Epithelial cell of esophagus (primary cell): ENCODE data around the gene RPS6KA2.

Experiments used
- DNase-seq: peaks from one replicate; pipeline ENCODE4 v3.0.0; 2010; ENCODE audit warnings: low read depth
- H3K4me3 ChIP-seq: 2 replicates; pipeline ENCODE4 v1.5.1; 2011; ENCODE audit warnings: mild to moderate bottlenecking, low read length, control low read depth
- TF ChIP-seq, protein P1 (sequence below): IDR thresholded peaks from 2 replicates; pipeline ENCODE4 v1.5.1; 2011; ENCODE audit warnings: low read depth, mild to moderate bottlenecking, low read length, control low read depth, inconsistent platforms; ENCODE audit not compliant: insufficient read depth; ENCODE audit errors: missing control alignments

The RPS6KA2 gene

DNA sequence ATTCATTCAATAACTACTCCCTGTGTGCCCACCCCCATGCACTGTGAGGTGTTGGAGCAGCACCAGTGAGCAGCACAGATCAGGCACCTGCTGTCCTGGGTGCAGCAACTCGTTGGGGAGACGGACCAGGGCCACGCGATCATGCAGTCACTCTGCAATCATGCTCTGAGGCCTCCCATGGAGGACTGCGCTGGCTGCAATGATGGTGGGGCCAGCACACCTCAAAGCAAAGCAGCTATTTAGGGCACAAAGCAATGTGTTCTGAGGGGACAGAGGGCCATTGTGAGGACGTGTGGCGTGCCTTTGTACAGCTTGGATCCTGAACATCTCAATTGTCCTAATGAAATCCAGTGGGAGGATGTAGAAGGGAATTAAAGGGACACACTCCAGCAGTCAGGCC, 203.3 kb downstream of the RPS6KA2 start:
- TF ChIP-seq, protein P1, sequence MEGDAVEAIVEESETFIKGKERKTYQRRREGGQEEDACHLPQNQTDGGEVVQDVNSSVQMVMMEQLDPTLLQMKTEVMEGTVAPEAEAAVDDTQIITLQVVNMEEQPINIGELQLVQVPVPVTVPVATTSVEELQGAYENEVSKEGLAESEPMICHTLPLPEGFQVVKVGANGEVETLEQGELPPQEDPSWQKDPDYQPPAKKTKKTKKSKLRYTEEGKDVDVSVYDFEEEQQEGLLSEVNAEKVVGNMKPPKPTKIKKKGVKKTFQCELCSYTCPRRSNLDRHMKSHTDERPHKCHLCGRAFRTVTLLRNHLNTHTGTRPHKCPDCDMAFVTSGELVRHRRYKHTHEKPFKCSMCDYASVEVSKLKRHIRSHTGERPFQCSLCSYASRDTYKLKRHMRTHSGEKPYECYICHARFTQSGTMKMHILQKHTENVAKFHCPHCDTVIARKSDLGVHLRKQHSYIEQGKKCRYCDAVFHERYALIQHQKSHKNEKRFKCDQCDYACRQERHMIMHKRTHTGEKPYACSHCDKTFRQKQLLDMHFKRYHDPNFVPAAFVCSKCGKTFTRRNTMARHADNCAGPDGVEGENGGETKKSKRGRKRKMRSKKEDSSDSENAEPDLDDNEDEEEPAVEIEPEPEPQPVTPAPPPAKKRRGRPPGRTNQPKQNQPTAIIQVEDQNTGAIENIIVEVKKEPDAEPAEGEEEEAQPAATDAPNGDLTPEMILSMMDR, result no peak
- H3K4me3 ChIP-seq, result no peak overlapping the region
- no peak for DNase-seq

DNA sequence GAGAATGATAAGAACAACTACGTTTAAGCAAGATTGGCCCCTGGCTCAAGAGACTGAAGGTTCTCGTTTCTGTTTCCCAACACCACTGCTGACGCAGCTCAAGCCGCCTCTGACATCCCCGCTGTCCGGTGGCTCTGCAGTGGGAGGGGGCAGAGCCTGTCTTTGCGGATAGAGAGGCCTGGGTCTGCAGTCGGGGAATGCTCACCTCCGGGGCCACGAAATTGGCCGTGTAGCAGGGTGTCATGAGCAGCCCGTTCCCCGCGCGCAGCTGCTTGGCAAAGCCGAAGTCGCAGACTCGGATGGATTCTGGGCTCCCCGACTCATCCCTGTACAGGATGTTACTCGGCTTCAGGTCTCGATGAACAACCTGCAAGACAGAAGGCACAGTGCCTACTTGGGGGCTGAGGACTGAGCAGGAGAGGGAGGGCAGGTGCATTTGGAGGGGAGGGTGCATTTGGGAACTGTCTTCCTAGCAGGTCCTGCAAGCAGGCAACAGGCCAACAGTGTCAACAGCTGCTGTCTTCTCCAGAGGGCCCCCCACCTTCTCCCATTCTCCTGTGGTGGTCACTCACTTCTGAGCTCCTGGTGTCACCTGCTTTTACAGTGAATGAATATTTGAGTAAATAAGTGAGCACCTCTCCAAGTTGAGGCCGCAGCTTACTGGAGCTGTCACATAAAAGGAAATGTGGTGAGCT, 203.9 kb downstream of the RPS6KA2 start:
- TF ChIP-seq, protein P1, result no peak
- no peak overlapping the region for H3K4me3 ChIP-seq
- DNase-seq, result no peak

DNA sequence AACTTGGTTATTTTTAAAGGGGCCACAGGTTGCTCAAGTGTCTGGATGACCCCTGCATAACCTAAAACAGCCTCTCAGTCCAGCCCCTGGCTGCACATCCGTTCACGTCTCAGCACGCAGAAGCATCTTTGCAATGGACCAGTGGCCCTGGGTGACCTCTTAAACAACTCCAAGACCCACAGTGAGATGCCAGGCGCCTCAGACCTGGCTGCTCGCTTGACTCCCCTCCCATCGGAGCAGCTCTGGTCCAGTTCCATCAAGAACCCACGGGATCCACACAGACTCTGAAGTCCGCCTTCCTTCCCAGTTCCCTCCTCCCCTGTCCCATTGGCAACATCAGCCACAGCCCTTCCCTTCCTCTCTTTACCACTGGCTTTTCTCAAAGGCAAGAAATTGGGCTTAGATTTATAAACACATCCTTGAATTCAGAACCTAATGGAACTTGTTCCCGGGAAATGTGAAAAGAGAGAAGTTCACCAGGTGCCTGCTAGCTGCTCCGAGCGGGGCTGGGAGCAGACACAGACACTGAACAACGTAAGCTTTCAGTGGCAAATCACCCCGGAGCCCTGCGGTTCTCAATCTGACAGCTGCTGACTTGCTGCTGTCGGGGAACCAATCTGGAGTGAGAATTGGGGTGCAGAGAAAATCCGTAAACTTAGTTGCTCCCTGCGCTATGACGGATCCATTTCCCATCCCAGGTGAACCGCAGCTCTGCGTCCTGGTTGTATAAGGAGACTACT, 204.7 kb downstream of the RPS6KA2 start:
- H3K4me3 ChIP-seq, result no peak overlapping the region
- TF ChIP-seq, protein P1, result no peak
- no peak for DNase-seq

DNA sequence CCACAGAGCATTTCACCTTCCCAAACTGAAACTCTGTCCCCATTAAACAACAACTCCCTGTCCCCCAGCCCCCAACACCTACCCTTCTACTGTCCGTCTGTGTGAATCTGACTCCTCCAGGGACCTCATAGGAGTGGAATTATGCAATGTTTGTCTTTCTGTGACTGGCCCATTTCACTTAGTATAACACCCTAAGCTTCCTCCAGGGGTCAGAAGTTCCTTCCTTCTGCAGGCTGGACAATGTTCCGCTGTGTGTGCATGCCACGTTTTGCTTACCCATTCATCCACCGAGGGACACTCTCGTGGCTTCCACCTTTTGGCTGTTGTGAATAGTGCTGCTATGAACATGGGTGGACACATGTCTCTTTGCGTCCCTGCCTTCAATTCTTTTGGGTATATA, 206.7 kb downstream of the RPS6KA2 start:
- TF ChIP-seq, protein P1, result peak; percentile 6
- peak; percentile 28 for DNase-seq
- H3K4me3 ChIP-seq, result no peak overlapping the region

DNA sequence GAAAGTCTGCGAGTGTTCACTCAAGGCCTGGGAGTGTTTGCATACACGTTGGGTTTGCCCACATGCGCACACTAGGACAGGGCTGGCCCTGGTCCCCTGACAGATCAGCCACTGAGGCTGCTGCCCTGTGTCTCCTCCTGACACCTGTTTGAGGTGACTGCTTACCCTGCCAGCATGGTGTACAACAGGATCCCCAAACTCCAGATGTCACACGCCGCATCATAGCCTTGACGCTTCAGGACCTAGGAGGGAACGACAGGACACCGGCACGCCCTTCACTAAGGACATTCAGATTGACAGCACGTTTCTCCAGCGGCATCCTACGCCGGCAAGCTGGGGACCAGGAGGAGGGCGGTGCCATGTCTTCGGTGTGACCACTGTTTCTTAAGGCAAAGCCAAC, 207.3 kb downstream of the RPS6KA2 start:
- TF ChIP-seq, protein P1, result no peak
- H3K4me3 ChIP-seq, result no peak overlapping the region
- DNase-seq, result no peak

DNA sequence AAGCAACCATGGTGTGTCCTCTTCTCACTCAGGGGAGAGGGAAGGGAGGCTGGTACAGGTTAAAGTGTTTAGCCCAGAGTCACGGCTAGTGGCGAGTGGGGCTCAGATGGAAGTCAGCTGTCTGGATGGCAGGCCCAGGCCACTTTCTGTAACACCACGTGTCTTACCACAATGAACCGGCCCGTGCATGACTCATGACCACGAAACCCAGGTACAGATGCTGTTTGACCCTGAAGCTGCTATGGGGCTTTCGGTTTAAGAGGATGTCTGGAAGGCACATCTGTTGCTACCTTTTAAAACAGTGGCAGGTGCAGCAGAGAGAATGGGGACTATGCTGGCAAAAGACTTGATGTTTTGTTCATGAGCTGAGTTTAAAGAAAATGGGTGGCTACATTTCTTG, 207.8 kb downstream of the RPS6KA2 start:
- TF ChIP-seq, protein P1, result no peak
- peak; percentile 72 for DNase-seq

DNA sequence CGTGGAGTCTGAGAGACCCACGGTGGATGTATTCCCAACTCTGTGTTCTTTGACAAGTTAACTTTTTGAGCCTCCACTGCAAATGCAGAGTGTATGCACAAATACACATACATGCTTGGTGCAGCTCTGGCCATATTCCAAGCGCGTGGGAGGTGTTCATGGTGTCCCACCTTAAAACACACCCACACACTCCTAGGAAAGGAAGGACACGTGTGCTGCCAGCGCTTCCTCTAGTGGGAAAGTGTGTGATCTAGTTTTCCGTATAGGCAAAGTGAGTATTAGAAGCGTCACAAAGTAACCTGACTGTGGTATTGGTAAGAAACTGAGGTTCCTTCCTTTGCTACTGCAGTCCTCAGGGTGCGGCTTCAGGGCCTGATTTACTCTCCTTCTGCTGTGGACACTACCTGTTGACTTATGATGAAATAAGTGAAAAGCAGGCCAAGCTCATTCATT, 208.3 kb downstream of the RPS6KA2 start:
- no peak for DNase-seq
- H3K4me3 ChIP-seq, result no peak overlapping the region

More for the DNA sequence above, 207.8 kb downstream of the RPS6KA2 start:
- H3K4me3 ChIP-seq, result no peak overlapping the region

More for the DNA sequence above, 208.3 kb downstream of the RPS6KA2 start:
- TF ChIP-seq, protein P1, result no peak
